ENCODE measurements around the gene ZNF800. TPM values are rescaled to one million over a fixed set of nuclear protein-coding genes. Genes with fewer than 3 reads are reported as not detected.

The ZNF800 gene
- total and polyA plus RNA-seq, 2 of the 8 experiments (the other 6 are each of a cell fraction or from before 2014, with no cell fraction given): 1.0 to 6.5 TPM

DNA sequence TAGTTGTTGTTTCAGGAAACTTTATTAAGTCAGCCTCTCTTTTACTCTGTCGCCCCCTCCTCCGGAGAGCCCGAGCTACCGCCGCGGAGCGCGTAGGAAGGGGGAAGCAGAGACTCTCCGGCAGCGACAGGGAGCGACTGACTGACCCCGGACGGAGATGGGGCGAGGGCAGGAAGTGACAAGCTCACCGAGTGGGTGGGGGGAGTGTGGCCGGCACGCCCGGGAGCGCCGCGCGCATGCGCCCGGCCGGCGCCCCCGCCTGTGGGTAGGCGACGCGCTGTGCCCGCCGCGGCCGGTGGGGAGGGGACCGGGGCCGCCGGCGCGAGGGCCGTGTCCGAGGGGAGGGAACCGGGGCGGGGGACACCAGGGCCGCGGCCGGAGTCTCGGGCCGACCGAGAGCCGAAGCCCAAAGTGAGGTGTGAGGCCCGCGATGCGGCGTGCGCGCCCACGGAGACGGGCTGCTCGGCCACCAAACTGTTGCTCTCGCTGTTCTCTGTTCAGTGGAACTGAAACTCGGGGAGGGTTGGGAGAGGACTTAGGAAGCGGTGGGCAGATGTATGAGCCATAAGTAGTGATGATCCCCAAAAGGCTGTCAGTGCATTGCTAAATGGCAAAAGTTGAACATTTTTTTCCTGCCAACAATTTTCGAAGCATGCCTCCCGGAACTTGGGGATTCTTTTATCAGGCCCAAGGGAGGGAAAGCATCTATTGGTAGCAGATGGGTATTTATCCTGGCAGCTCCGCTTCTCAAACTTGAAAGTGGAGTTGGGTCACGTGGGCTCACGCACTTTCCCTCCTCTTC, at the start of gene ZNF800 (continued):
- TF ChIP-seq SUZ12 (IDR thresholded peaks at IDR 0.05; ENCODE audit: low read length) (peak; percentile 67; the same call in 1 of the 2 replicates), KDM4A (IDR thresholded peaks at IDR 0.05; ENCODE audit: low read depth, low read length, severe bottlenecking) (peak; percentile 32), GTF2F1 (IDR thresholded peaks at IDR 0.05; ENCODE audit: borderline replicate concordance, low read depth, low read length) (no peak), TCF12 (IDR thresholded peaks at IDR 0.05; ENCODE audit: low read depth, low read length) (no peak), CBX5 (IDR thresholded peaks at IDR 0.05; ENCODE audit: low read depth, low read length) (no peak), CHD2 (IDR thresholded peaks at IDR 0.05; ENCODE audit: low read length) (no peak), NRF1 (IDR thresholded peaks at IDR 0.05; ENCODE audit: low read depth, low read length) (peak; percentile 55), RFX5 (IDR thresholded peaks at IDR 0.05; ENCODE audit: borderline replicate concordance, low read depth, low read length) (no peak), SRF (IDR thresholded peaks at IDR 0.05; ENCODE audit: low read depth, low read length) (no peak), CTBP2 (IDR thresholded peaks at IDR 0.05; ENCODE audit: borderline replicate concordance, insufficient read depth, insufficient read length, low read length) (no peak), RXRA (IDR thresholded peaks at IDR 0.05; ENCODE audit: insufficient read depth, low read depth, low read length) (no peak), TAF7 (optimal IDR thresholded peaks at IDR 0.05; ENCODE audit: borderline replicate concordance, low read depth, low read length) (peak; percentile 55), POU5F1 (IDR thresholded peaks at IDR 0.05; ENCODE audit: low read depth, low read length) (no peak), PHF8 (conservative IDR thresholded peaks at IDR 0.05; ENCODE audit: low read depth, low read length) (0 out of 2 replicates have a peak, but pooled peaks have one; percentile 49), RBBP5 (IDR thresholded peaks at IDR 0.05; ENCODE audit: borderline replicate concordance, low read depth, low read length) (peak; percentile 54; the same call in 1 of the 2 replicates)
- TF ChIP-seq, protein P1, sequence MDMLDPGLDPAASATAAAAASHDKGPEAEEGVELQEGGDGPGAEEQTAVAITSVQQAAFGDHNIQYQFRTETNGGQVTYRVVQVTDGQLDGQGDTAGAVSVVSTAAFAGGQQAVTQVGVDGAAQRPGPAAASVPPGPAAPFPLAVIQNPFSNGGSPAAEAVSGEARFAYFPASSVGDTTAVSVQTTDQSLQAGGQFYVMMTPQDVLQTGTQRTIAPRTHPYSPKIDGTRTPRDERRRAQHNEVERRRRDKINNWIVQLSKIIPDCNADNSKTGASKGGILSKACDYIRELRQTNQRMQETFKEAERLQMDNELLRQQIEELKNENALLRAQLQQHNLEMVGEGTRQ (IDR thresholded peaks at IDR 0.05; ENCODE audit: low read length): peak; percentile 78
